ENCODE data around the gene EMD.
"Not testable (repeated sequence)": the region's sequence is repeated elsewhere in the genome, so short reads cannot be mapped to it uniquely, and the experiment has no call there.

The EMD gene

GRCh38 chrX:154396363-154396762 lies 17.3 kb downstream of the EMD start:
- not testable (repeated sequence) for DNase-seq (ENCODE audit: low read depth in 2 of 2)

- DNase-seq (ENCODE audit: low read depth in 2 of 2): no peak
Measured at GRCh38 chrX:154396973-154397887, 18.1 kb downstream of the EMD start.

- DNase-seq (ENCODE audit: low read depth in 2 of 2): peak; percentile 92 to 93
Measured at GRCh38 chrX:154397888-154398667, 19.0 kb downstream of the EMD start, which contains the start of gene RPL10. Gene RPL10, plus strand, starts transcription at chrX:154398377. Its CDS starts 143 bp downstream, at chrX:154398520.

GRCh38 chrX:154398668-154399526 lies 19.8 kb downstream of the EMD start:
- peak in 1 of 2 experiments; percentile 57 for DNase-seq (ENCODE audit: low read depth in 2 of 2)

- DNase-seq (ENCODE audit: low read depth in 2 of 2): no peak
Measured at GRCh38 chrX:154399527-154400368, 20.7 kb downstream of the EMD start.

- DNase-seq (ENCODE audit: low read depth in 2 of 2): not testable (repeated sequence)
Measured at GRCh38 chrX:154400369-154400817, 21.3 kb downstream of the EMD start.

- no peak for DNase-seq (ENCODE audit: low read depth in 2 of 2)
Measured at GRCh38 chrX:154401045-154401799, 22.1 kb downstream of the EMD start.

- no peak for DNase-seq (ENCODE audit: low read depth in 2 of 2)
Measured at GRCh38 chrX:154401918-154402621, 23.0 kb downstream of the EMD start.

GRCh38 chrX:154402622-154403127 lies 23.6 kb downstream of the EMD start:
- no peak for DNase-seq (ENCODE audit: low read depth in 2 of 2)

GRCh38 chrX:154403192-154403591 lies 24.1 kb downstream of the EMD start:
- no peak for DNase-seq (ENCODE audit: low read depth in 2 of 2)

- DNase-seq (ENCODE audit: low read depth in 2 of 2): no peak
Measured at GRCh38 chrX:154403858-154404257, 24.8 kb downstream of the EMD start.

- DNase-seq (ENCODE audit: low read depth in 2 of 2): no peak
Measured at GRCh38 chrX:154404625-154405192, 25.6 kb downstream of the EMD start.

GRCh38 chrX:154408659-154409221 lies 29.6 kb downstream of the EMD start:
- no peak for DNase-seq (ENCODE audit: low read depth in 2 of 2)

GRCh38 chrX:154409222-154409871 lies 30.3 kb downstream of the EMD start, which contains the start of gene DNASE1L1:
Gene DNASE1L1, minus strand, starts transcription at chrX:154409254. Its CDS starts 3,686 bp downstream, at chrX:154405568.
- no peak for DNase-seq (ENCODE audit: low read depth in 2 of 2)

- DNase-seq (ENCODE audit: low read depth in 2 of 2): no peak
Measured at GRCh38 chrX:154411981-154412340, 32.9 kb downstream of the EMD start.

GRCh38 chrX:154412468-154412867 lies 33.4 kb downstream of the EMD start:
- DNase-seq (ENCODE audit: low read depth in 2 of 2): no peak

GRCh38 chrX:154413142-154413541 lies 34.0 kb downstream of the EMD start:
- DNase-seq (ENCODE audit: low read depth in 2 of 2): no peak

- DNase-seq (ENCODE audit: low read depth in 2 of 2): no peak
Measured at GRCh38 chrX:154417157-154417556, 38.1 kb downstream of the EMD start.

Measured in fibroblast of skin of left biceps (primary cell).